Measurements from ENCODE around the gene CTNNA2. TPM values are rescaled to one million over a fixed set of nuclear protein-coding genes. Genes with fewer than 3 reads are reported as not detected.

Gene CTNNA2
- total RNA-seq, 1 experiment from 2014 or later = 5.5 TPM

DNA sequence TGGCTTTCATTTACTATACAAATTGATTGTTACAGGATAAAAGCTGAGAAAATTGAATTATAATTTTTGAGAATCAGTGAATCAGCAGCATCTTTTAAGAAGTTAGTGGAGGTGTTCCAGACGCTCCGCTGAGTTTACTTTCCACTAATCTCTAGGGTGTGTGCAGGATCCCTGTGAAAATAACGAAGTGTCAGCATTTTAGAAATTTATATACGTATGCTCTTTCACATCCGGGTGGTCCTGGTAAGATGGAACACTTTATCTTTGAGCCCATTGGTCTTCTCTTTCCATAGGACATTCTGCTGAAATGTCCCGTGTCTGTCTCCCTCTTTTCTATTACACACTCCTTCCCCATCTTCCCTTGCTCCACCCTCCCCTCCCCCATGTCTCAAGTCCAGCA lies 1060.3 kb downstream of the CTNNA2 start:
- Mint-ChIP-seq H3K27ac (no peak overlapping the region), H3K36me3 (ENCODE audit: insufficient read depth in 1 of 3, low read depth in 3 of 3) (no peaks in the 10 kb centered on the region), H3K9me3 (no peaks in the 10 kb centered on the region), H3K4me3 (no peak overlapping the region), H3K4me1 (no peaks in the 10 kb centered on the region), H3K27me3 (ENCODE audit: low read depth) (no peaks in the 10 kb centered on the region)
- no peak overlapping the region for H3K4me2 ChIP-seq (ENCODE audit: insufficient read depth, insufficient read length, low read length)
- H3K14ac ChIP-seq (ENCODE audit: insufficient read depth, low read length) = no peak overlapping the region
- no peaks in the 10 kb centered on the region for H3K79me2 ChIP-seq (ENCODE audit: insufficient read depth, low read length)
- DNase-seq = no peak
- no peak overlapping the region for H2AFZ ChIP-seq (ENCODE audit: low read length)
- no peak for TF ChIP-seq CTCF (conservative IDR thresholded peaks at IDR 0.05)
- no peaks in the 10 kb centered on the region for H3K9me3 ChIP-seq (ENCODE audit: control insufficient read depth, low read depth, low read length)
- H3K27ac ChIP-seq (ENCODE audit: insufficient read length, low read depth, low read length) = no peak overlapping the region
- no peaks in the 10 kb centered on the region for H3K23me2 ChIP-seq (ENCODE audit: insufficient read length, low read depth, low read length, poor library complexity, severe bottlenecking)
- H3K27me3 ChIP-seq (ENCODE audit: insufficient read depth, low read length) = no peaks in the 10 kb centered on the region
- WGBS (ENCODE audit: extremely low coverage, insufficient read length, low lambda C conversion rate) = no CpG with 5 or more reads among the region's 6 CpGs
- no peak overlapping the region for H3T11ph ChIP-seq (ENCODE audit: low read length)
- H3K79me1 ChIP-seq (ENCODE audit: insufficient read depth, low read depth, low read length, poor library complexity, severe bottlenecking) = no peaks in the 10 kb centered on the region
- H3K18ac ChIP-seq (ENCODE audit: insufficient read length, low read depth, low read length) = no peak overlapping the region
- no peak overlapping the region for H4K8ac ChIP-seq (replicated peaks; ENCODE audit: insufficient read length, low read depth, low read length)
- no peak overlapping the region for H3K4ac ChIP-seq (ENCODE audit: low read depth, low read length)
- H3K23ac ChIP-seq (ENCODE audit: insufficient read length, low read depth, low read length) = no peak overlapping the region
- no peak overlapping the region for H2AK5ac ChIP-seq (ENCODE audit: insufficient read length, low read length)
- H2BK12ac ChIP-seq (ENCODE audit: insufficient read length, low read depth, low read length) = no peak overlapping the region
- H4K5ac ChIP-seq (ENCODE audit: insufficient read length, low read depth, low read length) = no peak overlapping the region
- H3K4me1 ChIP-seq (ENCODE audit: insufficient read depth, low read length) = no peaks in the 10 kb centered on the region
- no peak overlapping the region for H3K9ac ChIP-seq (ENCODE audit: extremely low read depth, insufficient read length, low read length)
- H4K20me1 ChIP-seq (ENCODE audit: control insufficient read depth, insufficient read depth, insufficient read length) = no peaks in the 10 kb centered on the region
- no peak overlapping the region for H2BK15ac ChIP-seq (ENCODE audit: low read depth, low read length)
- no peak overlapping the region for H2BK5ac ChIP-seq (ENCODE audit: insufficient read length, low read length)
- no peak overlapping the region for H3K56ac ChIP-seq (ENCODE audit: insufficient read length, low read depth, low read length)
- no peak overlapping the region for H4K91ac ChIP-seq (ENCODE audit: insufficient read length, low read depth, low read length)
- H2BK20ac ChIP-seq (ENCODE audit: low read depth, low read length, poor library complexity, severe bottlenecking) = no peak overlapping the region
- H2BK120ac ChIP-seq (ENCODE audit: low read depth, low read length, poor library complexity, severe bottlenecking) = no peak overlapping the region

Data from H9 (cell line).